Pons (tissue), 1 donor: ENCODE measurements around the gene TPM4.

ENCODE experiments used
- DNase-seq: peaks from one replicate; pipeline ENCODE4 v3.0.0-alpha.2; 2016; ENCODE audit warnings: low spot score

The TPM4 gene

GRCh38 chr19:16131648-16132047, 55.4 kb downstream of the TPM4 start:
- DNase-seq = no peak

GRCh38 chr19:16133818-16134217, 57.5 kb downstream of the TPM4 start:
- no peak for DNase-seq

- DNase-seq = no peak
Measured at GRCh38 chr19:16134510-16134909, 58.2 kb downstream of the TPM4 start.

GRCh38 chr19:16135430-16136127, 59.3 kb downstream of the TPM4 start:
- no peak for DNase-seq

GRCh38 chr19:16136185-16136999, 60.1 kb downstream of the TPM4 start:
- DNase-seq = no peak

- no peak for DNase-seq
Measured at GRCh38 chr19:16139752-16140151, 63.5 kb downstream of the TPM4 start.

GRCh38 chr19:16141043-16141442, 64.7 kb downstream of the TPM4 start:
- no peak for DNase-seq

GRCh38 chr19:16142032-16142580, 65.8 kb downstream of the TPM4 start:
- DNase-seq = no peak

GRCh38 chr19:16143399-16144215, 67.3 kb downstream of the TPM4 start, which contains the start of gene HSH2D:
Gene HSH2D, plus strand, starts transcription at chr19:16143685. Its CDS starts 5,066 bp downstream, at chr19:16148751.
- DNase-seq = no peak

- no peak for DNase-seq
Measured at GRCh38 chr19:16144216-16144581, 67.9 kb downstream of the TPM4 start.

GRCh38 chr19:16146112-16146511, 69.8 kb downstream of the TPM4 start:
- DNase-seq = no peak

GRCh38 chr19:16148443-16149229, 72.3 kb downstream of the TPM4 start:
- no peak for DNase-seq
